ENCODE data around the gene RPLP2.

DNA sequence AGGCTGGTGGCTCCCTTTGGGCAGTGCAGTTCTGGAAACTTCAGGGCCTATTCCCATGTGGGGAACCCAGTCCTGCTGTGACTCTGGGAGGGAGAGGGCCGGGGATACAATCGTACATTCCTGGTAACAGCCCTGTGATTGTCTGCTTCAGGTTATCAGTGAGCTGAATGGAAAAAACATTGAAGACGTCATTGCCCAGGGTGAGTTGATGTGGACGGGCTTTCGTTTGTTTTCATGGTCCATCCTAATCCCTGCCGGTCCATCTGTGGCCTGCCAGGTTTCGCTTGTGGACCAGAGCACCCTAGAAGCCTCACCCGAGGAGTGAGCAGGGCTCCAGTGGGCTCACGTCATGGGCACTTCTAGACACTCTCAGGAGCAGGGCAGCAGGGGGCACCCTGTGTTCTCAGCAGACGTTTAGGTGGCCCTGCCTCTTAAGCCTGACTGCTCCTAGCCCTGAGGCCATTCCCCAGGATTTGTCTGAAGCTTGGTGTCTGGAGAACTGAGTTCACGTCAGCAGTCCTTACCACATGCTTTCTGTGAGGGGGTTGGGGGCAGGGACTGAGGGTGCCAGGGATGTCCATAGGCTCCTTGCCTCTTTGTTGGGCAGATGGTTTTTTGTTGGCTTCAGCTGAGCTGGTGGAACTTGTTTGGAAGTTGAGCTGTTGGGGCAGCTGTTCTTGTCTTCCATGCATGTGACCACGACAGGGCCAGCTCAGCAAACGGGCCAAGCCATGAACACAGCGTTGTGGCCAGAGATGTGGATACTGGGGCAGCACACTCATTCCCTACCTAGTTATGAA lies 1.9 kb downstream of the RPLP2 start:
- TF ChIP-seq CTCF (IDR thresholded peaks at IDR 0.05) (no peak), EZH2 (IDR thresholded peaks at IDR 0.05) (no peak)

Measured in neural progenitor cell (in vitro differentiated cells).